HEK293T (cell line): Measurements from ENCODE around the gene UBE2D1.

ENCODE experiments used
- CTCF ChIA-PET: fragments of 350-600 bp; formaldehyde crosslinking; extraction: SDS; loops from one replicate; lab custom pipeline; 2021; ENCODE audit warnings: antibody characterized with exemption, inconsistent platforms; lab: Yijun Ruan, JAX
- POLR2A ChIA-PET: fragments of 350-600 bp; formaldehyde crosslinking; extraction: SDS; loops from one replicate; lab custom pipeline; 2020; ENCODE audit warnings: antibody characterized with exemption, inconsistent platforms; lab: Yijun Ruan, JAX
- DNase-seq: peaks from one replicate; pipeline ENCODE4 v3.0.0; 2012; ENCODE audit warnings: mixed read lengths; ENCODE audit errors: extremely low spot score
- ARNT ChIP-seq: fragments of 450-650 bp; IDR thresholded peaks from 2 replicates; pipeline ENCODE4 v1.6.1; 2017; ENCODE audit warnings: mild to moderate bottlenecking
- BHLHE40 ChIP-seq: fragments of 450-650 bp; IDR thresholded peaks from 2 replicates; pipeline ENCODE4 v1.6.1; 2016; ENCODE audit warnings: mild to moderate bottlenecking, moderate library complexity, borderline replicate concordance
- CTBP1 ChIP-seq: fragments of 450-650 bp; IDR thresholded peaks from 2 replicates; pipeline ENCODE4 v1.6.1; 2016; ENCODE audit warnings: borderline replicate concordance
- ELF4 ChIP-seq: fragments of 450-650 bp; IDR thresholded peaks from 2 replicates; pipeline ENCODE4 v1.6.1; 2017; ENCODE audit warnings: antibody characterized with exemption
- FOXA1 ChIP-seq: fragments of 450-650 bp; IDR thresholded peaks from 2 replicates; pipeline ENCODE4 v1.6.1; 2016; ENCODE audit warnings: mild to moderate bottlenecking
- FOXK2 ChIP-seq: fragments of 450-650 bp; IDR thresholded peaks from 2 replicates; pipeline ENCODE4 v1.6.1; 2016; ENCODE audit warnings: mild to moderate bottlenecking
- FOXM1 ChIP-seq: fragments of 450-650 bp; IDR thresholded peaks from 2 replicates; pipeline ENCODE4 v1.6.1; 2017; ENCODE audit warnings: mild to moderate bottlenecking, borderline replicate concordance
- HDGF ChIP-seq: fragments of 450-650 bp; IDR thresholded peaks from 2 replicates; pipeline ENCODE4 v1.6.1; 2017; ENCODE audit warnings: antibody characterized with exemption, borderline replicate concordance
- L3MBTL2 ChIP-seq: fragments of 450-650 bp; conservative IDR thresholded peaks from 2 replicates; pipeline ENCODE4 v1.6.1; 2016; ENCODE audit warnings: mild to moderate bottlenecking
- LEF1 ChIP-seq: fragments of 450-650 bp; IDR thresholded peaks from 2 replicates; pipeline ENCODE4 v1.6.1; 2017; ENCODE audit warnings: mild to moderate bottlenecking, borderline replicate concordance
- NFRKB ChIP-seq: fragments of 450-650 bp; IDR thresholded peaks from 2 replicates; pipeline ENCODE4 v1.6.1; 2016; ENCODE audit warnings: mild to moderate bottlenecking, moderate library complexity
- SP1 ChIP-seq: fragments of 450-650 bp; IDR thresholded peaks from 2 replicates; pipeline ENCODE4 v1.6.1; 2017
- SUZ12 ChIP-seq: fragments of 450-650 bp; IDR thresholded peaks from 2 replicates; pipeline ENCODE4 v1.6.1; 2016; ENCODE audit warnings: mild to moderate bottlenecking
- TARDBP ChIP-seq: fragments of 450-650 bp; IDR thresholded peaks from 2 replicates; pipeline ENCODE4 v1.6.1; 2016
- ZNF384 ChIP-seq: fragments of 450-650 bp; IDR thresholded peaks from 2 replicates; pipeline ENCODE4 v1.6.1; 2016
- TF ChIP-seq, protein P1 (sequence below): fragments of 450-650 bp; IDR thresholded peaks from 2 replicates; pipeline ENCODE4 v1.6.1; 2016

The UBE2D1 gene

DNA sequence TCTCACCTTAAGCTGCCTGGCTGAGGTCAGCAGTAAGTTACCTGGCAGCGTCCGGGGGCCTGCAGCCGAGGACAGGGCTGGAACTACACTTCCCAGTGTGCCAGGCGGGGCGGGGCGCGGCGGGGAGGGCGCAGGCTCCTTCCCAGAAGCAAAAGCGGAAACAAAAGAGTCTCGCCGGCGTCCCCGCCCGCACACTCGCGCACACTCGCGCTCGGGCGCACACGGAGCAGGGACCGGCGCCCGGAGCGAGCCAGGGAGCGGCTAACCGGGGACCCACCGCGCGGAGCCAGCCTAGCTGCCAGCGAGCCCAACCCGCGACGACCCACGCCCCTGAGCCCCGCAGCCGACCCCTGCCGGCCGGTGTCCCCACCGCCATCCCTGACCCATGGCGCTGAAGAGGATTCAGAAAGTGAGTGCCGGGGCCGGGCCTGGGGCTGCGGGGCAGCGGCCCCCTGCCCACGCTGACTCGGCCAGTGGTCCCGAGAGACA, at the start of gene UBE2D1:
UBE2D1 (plus strand) TSS at position 190 of the 489 bp plus-strand sequence; CDS start at position 386, 196 bp downstream.
- no peak for TF ChIP-seq FOXM1
- TF ChIP-seq NFRKB, result no peak
- no peak for TF ChIP-seq FOXA1
- TF ChIP-seq TARDBP, result no peak
- TF ChIP-seq BHLHE40, result no peak
- no peak for TF ChIP-seq SP1
- no peak for TF ChIP-seq SUZ12
- no peak for TF ChIP-seq LEF1
- TF ChIP-seq ZNF384, result no peak
- no peak for TF ChIP-seq L3MBTL2
- TF ChIP-seq, protein P1, sequence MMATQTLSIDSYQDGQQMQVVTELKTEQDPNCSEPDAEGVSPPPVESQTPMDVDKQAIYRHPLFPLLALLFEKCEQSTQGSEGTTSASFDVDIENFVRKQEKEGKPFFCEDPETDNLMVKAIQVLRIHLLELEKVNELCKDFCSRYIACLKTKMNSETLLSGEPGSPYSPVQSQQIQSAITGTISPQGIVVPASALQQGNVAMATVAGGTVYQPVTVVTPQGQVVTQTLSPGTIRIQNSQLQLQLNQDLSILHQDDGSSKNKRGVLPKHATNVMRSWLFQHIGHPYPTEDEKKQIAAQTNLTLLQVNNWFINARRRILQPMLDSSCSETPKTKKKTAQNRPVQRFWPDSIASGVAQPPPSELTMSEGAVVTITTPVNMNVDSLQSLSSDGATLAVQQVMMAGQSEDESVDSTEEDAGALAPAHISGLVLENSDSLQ, result no peak
- TF ChIP-seq HDGF, result no peak
- ChIA-PET CTCF (no interaction called here), POLR2A (interaction anchor here (0.6 to 2.0 kb wide), 3 partner anchors 9 to 50 kb away, joined by 4 to 12 read pairs (median 5); partner anchors contain the start of gene TFAM)
- DNase-seq, result peak; percentile 88

DNA sequence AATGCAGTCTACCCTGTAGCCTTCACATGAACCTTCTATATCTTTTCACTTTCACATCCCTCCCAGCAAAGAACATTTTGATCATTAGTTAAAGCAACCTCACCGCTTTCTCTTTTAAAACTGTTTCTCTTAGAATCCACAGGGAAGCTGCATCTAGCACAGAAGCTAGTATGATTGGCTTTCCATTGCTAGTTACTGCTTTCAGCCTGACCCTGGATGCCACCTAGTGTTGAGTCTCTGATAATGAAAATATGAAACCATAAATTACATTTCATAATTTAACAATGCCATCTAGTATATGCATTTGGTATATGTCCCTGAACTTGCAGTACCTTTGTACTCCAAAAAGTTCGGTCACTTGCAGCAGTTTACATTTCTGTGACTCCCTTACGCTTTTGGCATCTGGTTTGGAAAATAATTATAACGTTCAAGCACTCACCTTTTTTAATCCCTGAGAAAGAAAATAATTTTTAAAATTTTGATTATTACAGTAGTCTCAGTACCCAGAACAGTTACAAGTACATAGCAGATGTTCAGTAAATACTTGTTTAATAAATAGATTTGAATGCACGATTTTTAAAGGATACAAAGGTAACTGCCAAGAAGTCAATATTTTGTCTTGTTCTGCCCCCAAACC, 43.1 kb upstream of the UBE2D1 start:
- DNase-seq, result peak; percentile 35
- TF ChIP-seq, protein P1, result peak; percentile 47
- TF ChIP-seq FOXM1 (no peak), SUZ12 (no peak)
- POLR2A ChIA-PET, result interaction anchor here (0.7 to 2.6 kb wide), 2 partner anchors 11 to 23 kb away, joined by 3 to 11 read pairs; partner anchors contain the start of gene CISD1
- CTCF ChIA-PET, result interaction anchor here (0.7 to 3.7 kb wide), 5 partner anchors 15 to 163 kb away, joined by 3 to 22 read pairs (median 4); no protein-coding TSS in a partner anchor

DNA sequence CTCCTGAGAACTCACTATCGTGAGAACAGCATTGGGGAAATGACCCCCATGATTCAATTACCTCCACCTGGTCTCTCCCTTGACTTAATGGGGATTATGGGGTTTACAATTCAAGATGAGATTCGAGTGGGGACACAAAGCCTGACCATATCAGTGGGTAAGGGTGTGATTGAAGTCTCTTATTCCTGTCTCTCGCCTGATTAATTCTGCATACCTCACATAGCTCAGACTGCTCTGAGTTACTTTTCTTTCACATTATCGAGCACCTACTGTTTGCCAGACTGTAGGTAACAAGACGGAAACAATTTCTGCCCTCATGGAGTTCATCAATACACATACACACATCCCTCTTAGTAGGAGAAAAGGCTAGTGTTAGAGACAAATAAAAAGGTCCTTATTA, 40.8 kb upstream of the UBE2D1 start:
- POLR2A ChIA-PET, result no interaction called here
- no peak for DNase-seq

DNA sequence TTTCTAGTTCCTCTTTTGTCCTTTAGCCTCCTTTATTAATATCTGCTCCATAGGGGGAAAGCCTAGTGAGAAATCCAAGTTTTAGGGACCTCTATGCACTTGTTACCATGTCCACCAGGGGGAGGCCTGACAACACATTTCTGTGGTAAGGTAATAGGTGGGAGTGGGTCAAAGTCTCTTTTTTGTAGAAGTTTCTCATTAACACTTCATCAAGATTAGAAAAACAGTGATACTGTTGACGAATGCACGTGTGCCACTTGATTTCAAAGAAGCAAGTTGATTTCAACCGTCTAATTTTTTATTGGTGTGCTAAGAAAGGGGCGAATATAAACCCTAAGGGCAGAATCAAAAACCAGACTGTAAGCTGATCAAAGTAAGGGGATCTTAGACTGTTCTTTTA, 35.2 kb upstream of the UBE2D1 start:
- CTCF ChIA-PET, result interaction anchor here (0.5 to 2.3 kb wide), 8 partner anchors 9 to 1311 kb away, joined by 3 to 12 read pairs (median 4); partner anchors contain the start of gene TFAM
- peak; percentile 63 for DNase-seq
- TF ChIP-seq ZNF384 (no peak), FOXA1 (no peak), HDGF (no peak), SUZ12 (no peak), TARDBP (no peak), ARNT (no peak), L3MBTL2 (no peak), ELF4 (no peak)
- TF ChIP-seq, protein P1, result no peak
- POLR2A ChIA-PET, result interaction anchor here (3.3 kb wide), 1 partner anchor 85 kb away, joined by 19 read pairs; the partner anchor contains the start of gene TFAM

More for the DNA sequence above, 40.8 kb upstream of the UBE2D1 start:
- TF ChIP-seq HDGF (no peak), FOXA1 (no peak), TARDBP (no peak), L3MBTL2 (no peak)
- CTCF ChIA-PET, result interaction anchor here (0.5 to 1.7 kb wide), 2 partner anchors 91 to 115 kb away, joined by 4 to 5 read pairs; no protein-coding TSS in a partner anchor

DNA sequence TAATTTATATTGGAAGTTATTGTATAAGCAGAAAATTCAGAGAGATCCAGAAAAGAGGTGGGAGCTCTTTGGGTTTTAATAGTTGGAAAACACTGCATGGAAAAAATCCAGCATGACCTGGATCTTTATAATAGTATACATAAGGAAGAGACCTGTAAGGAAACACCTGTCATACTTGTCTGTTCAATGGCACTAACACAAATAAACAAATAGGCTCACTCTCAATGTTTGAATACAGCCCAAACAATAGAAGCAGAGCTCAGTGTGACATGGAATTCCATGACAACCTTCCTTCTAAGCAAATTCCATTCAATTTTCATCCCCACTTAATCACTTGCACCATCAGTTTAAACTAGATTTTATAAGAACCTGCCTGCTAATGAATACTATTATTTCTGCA, 34.1 kb upstream of the UBE2D1 start:
- TF ChIP-seq CTBP1 (no peak), BHLHE40 (no peak), LEF1 (no peak), ARNT (no peak), TARDBP (no peak), SUZ12 (no peak), SP1 (no peak), FOXM1 (no peak), ELF4 (no peak), NFRKB (no peak), FOXK2 (no peak), FOXA1 (no peak), HDGF (no peak), ZNF384 (no peak), L3MBTL2 (no peak)
- TF ChIP-seq, protein P1, result no peak
- ChIA-PET POLR2A (interaction anchor here (0.8 to 3.3 kb wide), 2 partner anchors 32 to 84 kb away, joined by 4 to 19 read pairs; partner anchors contain the start of genes CISD1 and TFAM), CTCF (interaction anchor here (0.9 to 2.3 kb wide), 5 partner anchors 8 to 124 kb away, joined by 3 to 12 read pairs (median 4); partner anchors contain the start of gene TFAM)
- DNase-seq, result no peak

DNA sequence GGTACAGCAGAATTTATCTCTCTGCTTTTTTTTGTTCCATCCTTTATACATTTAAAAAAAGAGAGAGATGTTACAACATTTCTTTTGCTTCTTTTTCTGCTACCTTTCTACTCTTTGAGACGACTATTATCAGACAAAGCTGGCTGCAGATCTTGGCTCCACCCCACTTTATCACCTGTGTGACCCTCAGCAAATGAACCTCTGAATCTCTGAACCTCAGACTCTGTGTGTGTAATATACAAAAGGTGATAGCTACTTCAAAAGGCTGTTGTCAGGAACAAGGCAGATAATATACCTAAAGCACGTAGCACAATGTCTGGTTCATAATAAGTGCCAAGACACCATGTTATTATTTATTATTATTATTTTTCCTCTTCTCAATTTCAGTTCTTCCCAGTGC, 32.6 kb upstream of the UBE2D1 start:
- no peak for TF ChIP-seq NFRKB
- no peak for TF ChIP-seq BHLHE40
- TF ChIP-seq SP1, result no peak
- no peak for TF ChIP-seq L3MBTL2
- no peak for TF ChIP-seq SUZ12
- TF ChIP-seq CTBP1, result no peak
- TF ChIP-seq FOXM1, result no peak
- no peak for TF ChIP-seq ARNT
- no peak for TF ChIP-seq TARDBP
- TF ChIP-seq FOXA1, result no peak
- TF ChIP-seq, protein P1, result no peak
- no peak for TF ChIP-seq ZNF384
- no peak for TF ChIP-seq FOXK2
- no peak for TF ChIP-seq HDGF
- TF ChIP-seq LEF1, result no peak
- no peak for TF ChIP-seq ELF4
- no peak for DNase-seq
- ChIA-PET POLR2A (no interaction called here), CTCF (no interaction called here)
